ELR (cell line): ENCODE results near the gene ETS2.
"Not testable (repeated sequence)": the region's sequence is repeated elsewhere in the genome, so short reads cannot be mapped to it uniquely, and the experiment has no call there.

Source experiments
- DNase-seq: peaks from one replicate; pipeline ENCODE4 v3.0.0-alpha.2; 2015; ENCODE audit warnings: low read depth

Gene ETS2

GRCh38 chr21:38839328-38840286 lies 33.9 kb downstream of the ETS2 start:
- DNase-seq, result peak; percentile 97

- no peak for DNase-seq
Measured at GRCh38 chr21:38840456-38841300, 34.9 kb downstream of the ETS2 start.

GRCh38 chr21:38841472-38841871 lies 35.7 kb downstream of the ETS2 start:
- DNase-seq, result no peak

GRCh38 chr21:38842079-38842478 lies 36.4 kb downstream of the ETS2 start:
- DNase-seq, result no peak

GRCh38 chr21:38843379-38843778 lies 37.6 kb downstream of the ETS2 start:
- DNase-seq, result no peak

- peak; percentile 69 for DNase-seq
Measured at GRCh38 chr21:38843806-38844503, 38.2 kb downstream of the ETS2 start.

GRCh38 chr21:38845374-38845773 lies 39.6 kb downstream of the ETS2 start:
- DNase-seq, result not testable (repeated sequence)

- no peak for DNase-seq
Measured at GRCh38 chr21:38847556-38847955, 41.8 kb downstream of the ETS2 start.

- DNase-seq, result no peak
Measured at GRCh38 chr21:38848187-38848609, 42.5 kb downstream of the ETS2 start.

GRCh38 chr21:38849776-38850175 lies 44.0 kb downstream of the ETS2 start:
- DNase-seq, result no peak

- no peak for DNase-seq
Measured at GRCh38 chr21:38850277-38850951, 44.7 kb downstream of the ETS2 start.

GRCh38 chr21:38851101-38851500 lies 45.4 kb downstream of the ETS2 start:
- no peak for DNase-seq

GRCh38 chr21:38852278-38852677 lies 46.5 kb downstream of the ETS2 start:
- no peak for DNase-seq

GRCh38 chr21:38852708-38853107 lies 47.0 kb downstream of the ETS2 start:
- DNase-seq, result no peak

- peak; percentile 91 for DNase-seq
Measured at GRCh38 chr21:38853421-38853919, 47.7 kb downstream of the ETS2 start.

- DNase-seq, result no peak
Measured at GRCh38 chr21:38857152-38857825, 51.6 kb downstream of the ETS2 start.

GRCh38 chr21:38858026-38858811 lies 52.5 kb downstream of the ETS2 start:
- peak; percentile 24 for DNase-seq

- DNase-seq, result no peak
Measured at GRCh38 chr21:38858812-38859205, 53.1 kb downstream of the ETS2 start.

- peak; percentile 75 for DNase-seq
Measured at GRCh38 chr21:38859852-38860251, 54.1 kb downstream of the ETS2 start.

GRCh38 chr21:38861056-38861455 lies 55.3 kb downstream of the ETS2 start:
- no peak for DNase-seq
